Fibroblast of peridontal ligament (primary cell): Measurements from ENCODE around the gene NFX1.
A peak's percentile ranks its signal among the peaks of the same experiment; 100 is the strongest.

ENCODE experiments used
- DNase-seq: peaks from one replicate; pipeline ENCODE4 v3.0.0-alpha.2; 2010; ENCODE audit errors: extremely low read depth

Gene NFX1

GRCh38 chr9:33267151-33267767 lies 23.1 kb upstream of the NFX1 start:
- no peak for DNase-seq

GRCh38 chr9:33270146-33270545 lies 20.2 kb upstream of the NFX1 start:
- DNase-seq, result no peak

GRCh38 chr9:33272061-33272460 lies 18.3 kb upstream of the NFX1 start:
- no peak for DNase-seq

- DNase-seq, result peak; percentile 38
Observed at GRCh38 chr9:33273266-33273971, 16.9 kb upstream of the NFX1 start.

- no peak for DNase-seq
Observed at GRCh38 chr9:33273972-33274328, 16.4 kb upstream of the NFX1 start.

GRCh38 chr9:33277484-33277883 lies 12.8 kb upstream of the NFX1 start:
- no peak for DNase-seq

GRCh38 chr9:33285502-33285901 lies 4.8 kb upstream of the NFX1 start:
- DNase-seq, result no peak

- peak; percentile 86 for DNase-seq
Observed at GRCh38 chr9:33287087-33287490, 3.2 kb upstream of the NFX1 start.

- DNase-seq, result no peak
Observed at GRCh38 chr9:33288235-33288634, 2.1 kb upstream of the NFX1 start.

GRCh38 chr9:33288828-33289483 lies 1.4 kb upstream of the NFX1 start:
- no peak for DNase-seq

- no peak for DNase-seq
Observed at GRCh38 chr9:33289496-33289895, 820 bp upstream of the NFX1 start.

GRCh38 chr9:33289936-33290246 lies 425 bp upstream of the NFX1 start:
- no peak for DNase-seq

GRCh38 chr9:33291031-33291397 lies 698 bp downstream of the NFX1 start:
- no peak for DNase-seq

GRCh38 chr9:33291901-33292300 lies 1.6 kb downstream of the NFX1 start:
- no peak for DNase-seq

GRCh38 chr9:33293782-33294181 lies 3.5 kb downstream of the NFX1 start:
- DNase-seq, result no peak

GRCh38 chr9:33294670-33295432 lies 4.5 kb downstream of the NFX1 start:
- DNase-seq, result no peak

GRCh38 chr9:33295571-33295970 lies 5.3 kb downstream of the NFX1 start:
- DNase-seq, result no peak

GRCh38 chr9:33297432-33297831 lies 7.1 kb downstream of the NFX1 start:
- no peak for DNase-seq

- no peak for DNase-seq
Observed at GRCh38 chr9:33300546-33300945, 10.2 kb downstream of the NFX1 start.

GRCh38 chr9:33304362-33304761 lies 14.0 kb downstream of the NFX1 start:
- no peak for DNase-seq

- no peak for DNase-seq
Observed at GRCh38 chr9:33306037-33306436, 15.7 kb downstream of the NFX1 start.

GRCh38 chr9:33307067-33307466 lies 16.8 kb downstream of the NFX1 start:
- no peak for DNase-seq

GRCh38 chr9:33309903-33310302 lies 19.6 kb downstream of the NFX1 start:
- DNase-seq, result no peak
